Activated effector memory CD4-positive, alpha-beta T cell treated with Interleukin-2 at 50 U/mL for 16 hours (primary cell): ENCODE data around the gene PLAAT3.
A peak's percentile ranks its signal among the peaks of the same experiment; 100 is the strongest.
"Not testable (repeated sequence)": the region's sequence is repeated elsewhere in the genome, so short reads cannot be mapped to it uniquely, and the experiment has no call there.

ENCODE experiments used
- DNase-seq: peaks from one replicate; pipeline ENCODE4 v3.0.0-alpha.2; 2020

The PLAAT3 gene

GRCh38 chr11:63608353-63609345 is 5.6 kb downstream of the PLAAT3 start:
- no peak for DNase-seq

GRCh38 chr11:63603180-63603518 is 11.1 kb downstream of the PLAAT3 start:
- no peak for DNase-seq

GRCh38 chr11:63602290-63603179 is 11.7 kb downstream of the PLAAT3 start:
- DNase-seq: not testable (repeated sequence)

- DNase-seq: no peak
These were observed 14.8 kb downstream of the PLAAT3 start for GRCh38 chr11:63599211-63600122.

- no peak for DNase-seq
These were observed 15.7 kb downstream of the PLAAT3 start for GRCh38 chr11:63598556-63598955.

- no peak for DNase-seq
These were observed 18.9 kb downstream of the PLAAT3 start for GRCh38 chr11:63595296-63595695.

- no peak for DNase-seq
These were observed 21.2 kb downstream of the PLAAT3 start for GRCh38 chr11:63592975-63593395.

GRCh38 chr11:63590024-63590788 is 24.0 kb downstream of the PLAAT3 start:
- no peak for DNase-seq

GRCh38 chr11:63589000-63589399 is 25.2 kb downstream of the PLAAT3 start:
- DNase-seq: no peak

- no peak for DNase-seq
These were observed 27.6 kb downstream of the PLAAT3 start for GRCh38 chr11:63586451-63587166.

- no peak for DNase-seq
These were observed 30.9 kb downstream of the PLAAT3 start for GRCh38 chr11:63583357-63583677.

GRCh38 chr11:63581224-63581623 is 33.0 kb downstream of the PLAAT3 start:
- DNase-seq: not testable (repeated sequence)

- not testable (repeated sequence) for DNase-seq
These were observed 35.4 kb downstream of the PLAAT3 start for GRCh38 chr11:63578882-63579281.

- DNase-seq: no peak
These were observed 39.2 kb downstream of the PLAAT3 start for GRCh38 chr11:63574856-63575602.

- DNase-seq: no peak
These were observed 40.1 kb downstream of the PLAAT3 start for GRCh38 chr11:63573881-63574855.

- DNase-seq: no peak
These were observed 42.1 kb downstream of the PLAAT3 start for GRCh38 chr11:63572026-63572688.

GRCh38 chr11:63569570-63569969 is 44.7 kb downstream of the PLAAT3 start:
- DNase-seq: no peak

- peak; percentile 38 for DNase-seq
These were observed 47.0 kb downstream of the PLAAT3 start for GRCh38 chr11:63567044-63567840.
